Esophagus squamous epithelium (tissue), 4 donors: ENCODE measurements around the gene CAMTA1.

ENCODE experiments used
- POLR2A ChIP-seq, 4 donors: fragments of 450-650 bp; IDR thresholded peaks; one replicate each; pipeline ENCODE4 v1.6.1; 2017; ENCODE audit warnings: antibody characterized with exemption in 4 of 4, mild to moderate bottlenecking in 4 of 4, moderate library complexity in 3 of 4
- TF ChIP-seq, protein P1 (sequence below), 6 experiments: fragments of 450-650 bp in 4 of 6; fragments of 200-600 bp in 2 of 6; sonication (generic) in 2 of 6; IDR thresholded peaks; one replicate each; pipeline ENCODE4 v1.5.1; 2016 to 2019; ENCODE audit warnings: antibody characterized with exemption in 6 of 6, mild to moderate bottlenecking in 4 of 6, moderate library complexity in 4 of 6

- TF ChIP-seq, protein P1, sequence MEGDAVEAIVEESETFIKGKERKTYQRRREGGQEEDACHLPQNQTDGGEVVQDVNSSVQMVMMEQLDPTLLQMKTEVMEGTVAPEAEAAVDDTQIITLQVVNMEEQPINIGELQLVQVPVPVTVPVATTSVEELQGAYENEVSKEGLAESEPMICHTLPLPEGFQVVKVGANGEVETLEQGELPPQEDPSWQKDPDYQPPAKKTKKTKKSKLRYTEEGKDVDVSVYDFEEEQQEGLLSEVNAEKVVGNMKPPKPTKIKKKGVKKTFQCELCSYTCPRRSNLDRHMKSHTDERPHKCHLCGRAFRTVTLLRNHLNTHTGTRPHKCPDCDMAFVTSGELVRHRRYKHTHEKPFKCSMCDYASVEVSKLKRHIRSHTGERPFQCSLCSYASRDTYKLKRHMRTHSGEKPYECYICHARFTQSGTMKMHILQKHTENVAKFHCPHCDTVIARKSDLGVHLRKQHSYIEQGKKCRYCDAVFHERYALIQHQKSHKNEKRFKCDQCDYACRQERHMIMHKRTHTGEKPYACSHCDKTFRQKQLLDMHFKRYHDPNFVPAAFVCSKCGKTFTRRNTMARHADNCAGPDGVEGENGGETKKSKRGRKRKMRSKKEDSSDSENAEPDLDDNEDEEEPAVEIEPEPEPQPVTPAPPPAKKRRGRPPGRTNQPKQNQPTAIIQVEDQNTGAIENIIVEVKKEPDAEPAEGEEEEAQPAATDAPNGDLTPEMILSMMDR (IDR thresholded peaks at IDR 0.05) = no peak
- no peak for TF ChIP-seq POLR2A (IDR thresholded peaks at IDR 0.05)
Measured at GRCh38 chr1:7770669-7770996, 985.4 kb downstream of the CAMTA1 start.
